HS-27A (cell line): ENCODE data around the gene ABCA7.

Source experiments
- DNase-seq: peaks from one replicate; pipeline ENCODE4 v3.0.0-alpha.2; 2012; ENCODE audit warnings: low read depth, missing footprints

ABCA7 gene

DNA sequence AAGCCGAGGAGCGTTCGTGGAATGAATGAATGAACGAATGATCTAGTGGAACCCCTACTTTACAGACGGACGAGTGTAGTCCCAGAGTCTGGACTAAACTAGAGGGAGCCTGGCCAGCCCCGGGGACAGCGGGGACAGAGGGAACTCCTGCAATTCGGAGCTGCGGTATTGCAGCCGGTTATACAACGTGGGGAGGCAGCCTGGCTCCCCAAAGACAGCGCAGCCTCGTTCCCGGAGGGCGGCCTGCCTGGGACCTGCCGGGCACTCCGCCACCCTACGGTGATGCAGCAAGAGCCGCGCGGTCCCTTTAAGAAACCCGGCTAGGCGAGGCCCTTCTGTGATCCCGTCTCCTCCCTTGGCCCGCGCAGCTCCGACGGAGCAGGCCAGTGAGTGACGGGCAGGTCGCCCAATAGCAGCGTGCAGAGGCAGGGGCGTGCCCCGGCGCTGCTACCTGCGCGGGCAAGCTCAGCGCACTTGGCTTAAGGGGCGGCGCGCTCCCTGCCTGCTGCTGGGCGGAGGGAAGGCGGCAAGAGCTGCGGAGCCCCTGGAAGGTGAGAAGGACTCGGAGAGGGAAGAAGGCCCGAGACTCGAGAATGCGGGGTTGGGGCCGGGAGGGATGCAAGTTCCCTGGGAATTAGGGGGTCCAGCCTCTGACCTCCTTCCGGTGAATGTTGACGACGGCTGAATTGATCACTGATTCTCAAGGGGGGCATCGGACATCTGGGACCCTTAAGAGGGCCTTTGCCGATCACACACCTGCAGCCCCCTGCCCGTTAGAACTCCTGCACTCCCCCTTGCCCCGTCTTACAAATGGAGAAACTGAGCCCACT lies at the start of gene ABCA7:
TSS of gene ABCA7 (plus strand) at position 462 of the 830 bp plus-strand sequence. CDS start 1,255 bp downstream, outside the sequence.
- DNase-seq, result peak; percentile 89

GRCh38 chr19:990119-990571 lies 49.8 kb upstream of the ABCA7 start:
- no peak for DNase-seq

GRCh38 chr19:990746-991145 lies 49.2 kb upstream of the ABCA7 start:
- DNase-seq, result no peak

DNA sequence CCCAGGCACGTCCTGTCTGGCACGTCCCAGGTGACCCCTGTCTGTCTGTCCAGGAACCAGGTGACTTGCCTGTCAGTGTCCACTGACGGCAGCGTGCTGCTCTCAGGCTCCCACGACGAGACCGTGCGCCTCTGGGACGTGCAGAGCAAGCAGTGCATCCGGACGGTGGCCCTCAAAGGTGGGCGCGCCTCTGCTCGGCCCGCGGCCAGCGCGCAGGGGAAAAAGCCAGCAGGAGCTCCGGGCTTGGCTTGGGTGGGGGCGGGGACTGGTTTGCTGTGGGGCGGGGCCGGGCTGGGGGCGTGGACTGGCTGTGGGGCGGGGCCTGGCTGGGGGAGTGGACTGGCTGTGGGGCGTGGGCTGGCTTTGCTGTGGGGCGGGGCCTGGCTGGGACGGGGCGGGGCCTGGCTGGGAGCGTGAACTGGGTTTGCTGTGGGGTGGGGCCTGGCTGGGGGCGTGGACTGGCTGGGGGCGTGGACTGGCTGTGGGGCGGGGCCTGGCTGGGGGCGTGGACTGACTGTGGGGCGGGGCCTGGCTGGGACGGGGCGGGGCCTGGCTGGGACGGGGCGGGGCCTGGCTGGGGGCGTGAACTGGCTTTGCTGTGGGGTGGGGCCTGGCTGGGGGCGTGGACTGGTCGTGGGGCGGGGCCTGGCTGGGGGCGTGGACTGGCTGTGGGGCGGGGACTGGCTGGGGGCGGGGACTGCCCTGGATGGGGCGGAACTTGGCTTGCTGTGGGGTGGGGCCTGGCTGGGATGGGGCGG lies 48.6 kb upstream of the ABCA7 start:
- DNase-seq, result no peak

DNA sequence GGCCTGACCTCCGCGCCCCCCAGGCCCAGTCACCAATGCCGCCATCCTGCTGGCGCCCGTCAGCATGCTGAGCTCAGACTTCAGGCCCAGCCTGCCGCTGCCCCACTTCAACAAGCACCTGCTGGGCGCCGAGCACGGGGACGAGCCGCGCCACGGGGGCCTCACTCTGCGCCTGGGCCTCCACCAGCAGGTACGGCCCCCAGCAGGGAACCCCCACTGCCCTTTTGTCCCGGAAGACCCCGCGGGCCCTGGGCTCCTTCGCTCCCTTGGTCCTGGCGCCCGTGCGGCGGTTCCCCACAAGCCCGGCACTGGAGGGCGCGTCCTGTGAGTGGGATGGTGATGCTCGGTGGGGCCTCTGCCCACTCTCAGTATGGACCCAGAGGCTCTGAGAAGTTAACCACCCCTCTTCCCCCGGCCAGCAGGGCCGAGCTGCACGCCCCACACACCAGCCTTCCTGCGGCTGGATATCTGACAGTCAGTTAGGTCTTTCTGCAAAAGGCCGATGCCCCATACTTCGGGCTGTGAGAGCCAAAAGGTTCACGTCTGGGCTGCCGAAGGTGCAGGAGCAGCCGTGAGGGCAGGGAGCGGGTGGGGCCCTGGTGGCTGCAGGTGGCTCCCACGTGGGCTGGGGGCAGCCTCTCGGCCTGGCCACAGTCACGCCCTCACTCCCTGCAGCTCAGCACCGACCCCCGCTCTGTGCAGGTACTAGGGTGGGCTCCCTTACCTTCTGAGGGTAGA lies 47.8 kb upstream of the ABCA7 start:
- no peak for DNase-seq

GRCh38 chr19:992670-993055 lies 47.2 kb upstream of the ABCA7 start:
- DNase-seq, result no peak

DNA sequence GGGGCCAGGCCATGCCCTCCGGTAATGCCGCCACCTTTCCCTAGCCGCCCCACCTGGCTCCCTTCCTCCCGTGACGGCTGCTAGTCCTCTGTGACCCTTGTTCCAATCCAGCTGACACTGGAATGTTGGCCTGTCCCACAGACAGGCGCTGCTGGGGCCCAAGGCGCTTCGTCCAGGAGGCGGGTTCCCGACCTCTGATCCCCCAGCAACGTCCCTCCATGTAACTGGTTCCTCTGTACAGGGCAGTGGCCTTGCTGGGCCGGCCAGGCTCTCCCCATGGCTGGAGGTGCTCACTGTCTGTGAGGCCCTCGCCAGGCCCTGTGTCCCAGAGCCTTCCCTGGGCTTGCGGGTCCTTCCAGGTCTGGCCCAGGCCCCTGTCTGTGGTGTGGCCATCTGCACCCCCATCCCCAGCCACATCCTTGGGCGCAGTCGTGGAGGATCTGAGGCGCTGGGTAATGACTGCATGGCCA lies 46.5 kb upstream of the ABCA7 start:
- no peak for DNase-seq

GRCh38 chr19:993831-994393 lies 46.0 kb upstream of the ABCA7 start:
- DNase-seq, result no peak

DNA sequence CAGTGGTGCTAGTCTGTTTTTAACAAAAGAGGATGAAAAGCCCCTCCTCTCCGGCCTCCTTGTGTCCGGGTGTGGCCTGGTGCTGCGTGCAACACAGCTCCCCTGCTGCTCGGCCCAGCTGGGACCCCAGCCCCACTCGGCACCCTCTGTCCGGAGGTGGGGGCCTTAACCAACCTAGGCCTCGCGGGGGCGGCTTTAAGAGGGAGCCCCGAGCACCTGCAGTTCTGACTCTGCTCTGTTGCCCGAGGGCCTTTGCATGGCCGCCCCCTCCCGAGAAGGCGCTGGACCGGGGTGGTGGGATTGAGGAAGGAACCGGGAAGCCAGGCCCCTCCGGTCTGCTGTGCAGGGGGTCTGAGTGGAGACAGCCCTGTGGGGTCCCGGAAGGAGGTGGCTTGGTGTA lies 45.4 kb upstream of the ABCA7 start:
- no peak for DNase-seq

- no peak for DNase-seq
These were observed 44.7 kb upstream of the ABCA7 start for GRCh38 chr19:995051-995827.

DNA sequence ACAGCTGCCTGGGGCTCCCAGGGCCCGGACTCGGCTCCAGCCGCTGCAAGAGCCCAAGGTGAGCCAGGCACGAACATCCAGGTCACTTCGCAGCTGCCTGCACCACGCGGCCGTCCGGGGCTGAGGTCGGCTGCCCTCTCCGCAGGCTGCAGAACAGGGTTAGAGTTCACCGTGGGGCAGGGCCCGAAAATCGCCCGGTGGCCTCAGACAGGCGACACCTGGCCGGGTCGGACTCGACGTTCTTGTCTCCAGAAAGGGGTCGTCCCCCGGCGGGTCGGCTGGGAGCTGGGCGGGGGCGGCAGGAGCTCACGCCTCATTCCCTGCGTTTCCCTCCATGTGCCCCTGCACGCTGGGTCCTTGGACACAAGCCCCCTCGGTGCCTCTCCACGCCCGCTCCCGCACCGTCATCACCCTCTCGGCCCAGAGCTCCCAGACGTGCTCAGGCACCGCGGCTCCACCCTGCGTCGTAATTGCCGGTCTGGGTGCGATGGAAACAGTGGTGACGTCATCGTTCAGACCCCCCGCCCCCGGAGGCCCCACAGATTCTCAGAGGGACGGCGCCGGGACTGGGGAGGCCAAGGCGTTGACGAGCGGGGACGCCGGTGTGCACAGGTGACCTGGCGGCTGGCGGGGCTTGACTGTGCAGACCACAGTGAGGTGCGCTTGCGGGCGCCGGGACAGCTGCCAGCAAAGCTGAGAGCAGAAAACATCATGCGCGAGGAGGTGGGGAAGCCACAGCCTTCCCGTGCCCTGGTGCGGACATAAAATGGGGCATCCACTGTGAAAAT lies 43.7 kb upstream of the ABCA7 start:
- no peak for DNase-seq

GRCh38 chr19:998064-998463 lies 41.8 kb upstream of the ABCA7 start:
- no peak for DNase-seq

- no peak for DNase-seq
These were observed 40.6 kb upstream of the ABCA7 start for GRCh38 chr19:999379-999719.

DNA sequence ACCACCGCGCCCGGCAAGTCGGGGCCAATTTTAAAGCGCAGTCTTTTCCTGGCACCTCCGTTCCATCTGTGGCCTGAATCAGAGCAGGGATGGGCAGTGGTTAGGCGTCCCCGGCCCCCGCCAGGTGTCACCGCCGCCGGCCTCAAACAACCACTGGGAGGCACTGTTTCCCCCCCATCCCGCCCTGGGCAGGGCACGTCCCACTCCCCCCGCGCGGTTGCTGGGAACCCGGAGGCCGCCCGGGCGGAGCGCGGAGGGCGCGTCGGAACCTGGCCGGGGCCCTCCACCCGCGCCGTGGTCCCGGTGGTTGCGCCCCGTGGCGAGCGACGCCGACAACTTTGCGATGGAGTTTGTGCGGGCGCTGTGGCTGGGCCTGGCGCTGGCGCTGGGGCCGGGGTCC lies 39.8 kb upstream of the ABCA7 start, which contains the start of gene GRIN3B:
TSS of gene GRIN3B (plus strand) at position 325 of the 400 bp plus-strand sequence. CDS start at position 344, 19 bp downstream.
- DNase-seq, result no peak

- DNase-seq, result no peak
These were observed 39.0 kb upstream of the ABCA7 start for GRCh38 chr19:1000591-1001537.

GRCh38 chr19:1001538-1002166 lies 38.3 kb upstream of the ABCA7 start:
- no peak for DNase-seq

GRCh38 chr19:1002600-1002999 lies 37.3 kb upstream of the ABCA7 start:
- DNase-seq, result no peak

DNA sequence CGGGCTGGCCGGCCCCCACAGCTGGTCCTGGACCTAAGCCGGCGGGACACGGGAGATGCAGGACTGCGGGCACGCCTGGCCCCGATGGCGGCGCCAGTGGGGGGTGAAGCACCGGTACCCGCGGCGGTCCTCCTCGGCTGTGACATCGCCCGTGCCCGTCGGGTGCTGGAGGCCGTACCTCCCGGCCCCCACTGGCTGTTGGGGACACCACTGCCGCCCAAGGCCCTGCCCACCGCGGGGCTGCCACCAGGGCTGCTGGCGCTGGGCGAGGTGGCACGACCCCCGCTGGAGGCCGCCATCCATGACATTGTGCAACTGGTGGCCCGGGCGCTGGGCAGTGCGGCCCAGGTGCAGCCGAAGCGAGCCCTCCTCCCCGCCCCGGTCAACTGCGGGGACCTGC lies 36.6 kb upstream of the ABCA7 start:
- no peak for DNase-seq
